HT1080 (cell line): ENCODE data around the gene OR8S1. TPM values are rescaled to one million over a fixed set of nuclear protein-coding genes. Genes with fewer than 3 reads are reported as not detected.

Experiments
- DNase-seq: peaks from one replicate; pipeline ENCODE4 v3.0.0-alpha.2; 2015; ENCODE audit warnings: low read depth
- total RNA-seq: library from RNA; depleted of rRNA; stranded (reverse); fragments of >200 nt; shearing (Covaris generic); gene quantifications from 2 replicates; pipeline ENCODE4 v1.2.3, GENCODE V29; 2014; rRNA removed

OR8S1 gene
- total RNA-seq, 1 experiment from 2014 or later = not detected

- DNase-seq = peak; percentile 13
Measured at GRCh38 chr12:48553666-48554343, 28.4 kb downstream of the OR8S1 start.

GRCh38 chr12:48556631-48557030, 31.2 kb downstream of the OR8S1 start:
- DNase-seq = no peak

GRCh38 chr12:48557919-48558318, 32.5 kb downstream of the OR8S1 start:
- no peak for DNase-seq

GRCh38 chr12:48567731-48568130, 42.3 kb downstream of the OR8S1 start:
- DNase-seq = no peak

- no peak for DNase-seq
Measured at GRCh38 chr12:48569946-48570345, 44.5 kb downstream of the OR8S1 start, which contains the start of gene LALBA. TSS of gene LALBA (minus strand) at chr12:48570046. CDS start at chr12:48570020, 26 bp downstream.

GRCh38 chr12:48572326-48572725, 46.9 kb downstream of the OR8S1 start:
- DNase-seq = no peak

Other genes starting within 250 kb of the OR8S1 start
- 3.9 and 5.4 TPM in 2 replicates for gene ZNF641, start 174.7 kb upstream of the OR8S1 start, total RNA-seq
- not detected in 2 replicates for gene ANP32D, start 53.1 kb upstream of the OR8S1 start, total RNA-seq
- not detected in 2 replicates for gene C12orf54, start 43.1 kb upstream of the OR8S1 start, total RNA-seq
- 0.13 TPM in 1 of 2 replicates, not detected in the other for gene LALBA, start 44.4 kb downstream of the OR8S1 start, total RNA-seq
- 54.1 and 55.0 TPM in 2 replicates for gene KANSL2, start 156.6 kb downstream of the OR8S1 start, total RNA-seq
- 33.6 and 45.5 TPM in 2 replicates for gene CCNT1, start 191.1 kb downstream of the OR8S1 start, total RNA-seq